HEK293 (cell line): ENCODE results near the gene GARIN6.

Source experiments
- CTCF ChIA-PET: fragments of 350-600 bp; formaldehyde crosslinking; extraction: SDS; loops from one replicate; lab custom pipeline; 2021; ENCODE audit warnings: antibody characterized with exemption; lab: Yijun Ruan, JAX
- POLR2A ChIA-PET: fragments of 300-600 bp; formaldehyde crosslinking; extraction: SDS; loops from one replicate; lab custom pipeline; 2020; ENCODE audit warnings: antibody characterized with exemption, inconsistent platforms; lab: Yijun Ruan, JAX
- H3K27ac ChIP-seq: fragments of 200-500 bp; sonication (Bioruptor generic); 2 replicates; pipeline ENCODE4 v1.5.1; 2014; ENCODE audit warnings: low read depth, low read length, control low read depth, inconsistent platforms; ENCODE audit errors: extremely low read depth
- H3K36me3 ChIP-seq, 2 experiments: fragments of 200-500 bp in 1 of 2; sonication (Bioruptor generic) in 1 of 2; 1 replicate in 1 of 2; 2 replicates in 1 of 2; pipeline ENCODE4 v1.5.1; 2014 to 2017; ENCODE audit warnings: inconsistent platforms in 2 of 2, low read length in 2 of 2; ENCODE audit not compliant: control insufficient read depth in 2 of 2, insufficient read depth in 1 of 2
- H3K4me1 ChIP-seq: fragments of 200-500 bp; sonication (Bioruptor generic); 2 replicates; pipeline ENCODE4 v1.5.1; 2014; ENCODE audit warnings: mild to moderate bottlenecking, low read length, inconsistent platforms; ENCODE audit not compliant: control insufficient read depth, insufficient read depth
- H3K4me3 ChIP-seq: 2 replicates; pipeline ENCODE4 v1.5.1; 2011; ENCODE audit warnings: low read depth, mild to moderate bottlenecking, control low read depth, low read length, moderate library complexity
- H3K9me3 ChIP-seq: fragments of 200-500 bp; sonication (Bioruptor generic); 2 replicates; pipeline ENCODE4 v1.5.1; 2014; ENCODE audit warnings: low read depth, low read length, inconsistent platforms; ENCODE audit not compliant: control insufficient read depth, insufficient read depth
- GLIS2 ChIP-seq: fragments of 450-650 bp; formaldehyde crosslinking; IDR thresholded peaks from 2 replicates; pipeline ENCODE4 v1.5.1; 2016; ENCODE audit warnings: missing biosample characterization, missing genetic modification characterization
- KLF10 ChIP-seq: fragments of 450-650 bp; IDR thresholded peaks from 2 replicates; pipeline ENCODE4 v1.5.1; 2018; ENCODE audit warnings: missing biosample characterization, mild to moderate bottlenecking, missing genetic modification characterization
- MYNN ChIP-seq: fragments of 450-650 bp; formaldehyde crosslinking; IDR thresholded peaks from 2 replicates; pipeline ENCODE4 v1.5.1; 2016; ENCODE audit warnings: missing biosample characterization, missing genetic modification characterization, borderline replicate concordance
- PRDM2 ChIP-seq: fragments of 450-650 bp; formaldehyde crosslinking; IDR thresholded peaks from 2 replicates; pipeline ENCODE4 v1.5.1; 2016; ENCODE audit warnings: missing biosample characterization, missing genetic modification characterization, borderline replicate concordance
- SCRT2 ChIP-seq: fragments of 450-650 bp; formaldehyde crosslinking; IDR thresholded peaks from 2 replicates; pipeline ENCODE4 v1.5.1; 2016; ENCODE audit warnings: missing biosample characterization, missing genetic modification characterization
- SP3 ChIP-seq: fragments of 450-650 bp; formaldehyde crosslinking; IDR thresholded peaks from 2 replicates; pipeline ENCODE4 v1.5.1; 2016; ENCODE audit warnings: missing biosample characterization, missing genetic modification characterization
- ZBTB10 ChIP-seq: fragments of 450-650 bp; formaldehyde crosslinking; IDR thresholded peaks from 2 replicates; pipeline ENCODE4 v1.5.1; 2016; ENCODE audit warnings: missing biosample characterization, missing genetic modification characterization
- ZBTB48 ChIP-seq: fragments of 450-650 bp; formaldehyde crosslinking; IDR thresholded peaks from 2 replicates; pipeline ENCODE4 v1.5.1; 2016; ENCODE audit warnings: missing biosample characterization, missing genetic modification characterization
- ZEB2 ChIP-seq: fragments of 450-650 bp; formaldehyde crosslinking; IDR thresholded peaks from 2 replicates; pipeline ENCODE4 v1.5.1; 2016; ENCODE audit warnings: missing biosample characterization, missing genetic modification characterization
- ZFP69B ChIP-seq: fragments of 450-650 bp; formaldehyde crosslinking; IDR thresholded peaks from 2 replicates; pipeline ENCODE4 v1.5.1; 2016; ENCODE audit warnings: missing biosample characterization, missing genetic modification characterization
- ZNF157 ChIP-seq: fragments of 450-650 bp; formaldehyde crosslinking; IDR thresholded peaks from 2 replicates; pipeline ENCODE4 v1.5.1; 2016; ENCODE audit warnings: missing biosample characterization, missing genetic modification characterization
- ZNF2 ChIP-seq: fragments of 450-650 bp; formaldehyde crosslinking; IDR thresholded peaks from 2 replicates; pipeline ENCODE4 v1.5.1; 2016; ENCODE audit warnings: missing biosample characterization, missing genetic modification characterization
- ZNF214 ChIP-seq: fragments of 450-650 bp; formaldehyde crosslinking; IDR thresholded peaks from 2 replicates; pipeline ENCODE4 v1.5.1; 2017; ENCODE audit warnings: missing biosample characterization, mild to moderate bottlenecking, missing genetic modification characterization, borderline replicate concordance
- ZNF221 ChIP-seq: fragments of 450-650 bp; formaldehyde crosslinking; IDR thresholded peaks from 2 replicates; pipeline ENCODE4 v1.5.1; 2017; ENCODE audit warnings: missing biosample characterization, missing genetic modification characterization, borderline replicate concordance
- ZNF223 ChIP-seq: fragments of 450-650 bp; formaldehyde crosslinking; IDR thresholded peaks from 2 replicates; pipeline ENCODE4 v1.5.1; 2016; ENCODE audit warnings: missing biosample characterization, missing genetic modification characterization
- ZNF341 ChIP-seq: fragments of 450-650 bp; formaldehyde crosslinking; IDR thresholded peaks from 2 replicates; pipeline ENCODE4; 2016; ENCODE audit warnings: low read depth, missing biosample characterization, missing genetic modification characterization
- ZNF350 ChIP-seq: fragments of 450-650 bp; formaldehyde crosslinking; IDR thresholded peaks from 2 replicates; pipeline ENCODE4 v1.5.0; 2017; ENCODE audit warnings: missing biosample characterization, mild to moderate bottlenecking, missing genetic modification characterization
- ZNF404 ChIP-seq: fragments of 450-650 bp; formaldehyde crosslinking; IDR thresholded peaks from 2 replicates; pipeline ENCODE4 v1.5.1; 2017; ENCODE audit warnings: missing biosample characterization, missing genetic modification characterization
- ZNF416 ChIP-seq: fragments of 450-650 bp; formaldehyde crosslinking; IDR thresholded peaks from 2 replicates; pipeline ENCODE4 v1.5.1; 2016; ENCODE audit warnings: missing biosample characterization, missing genetic modification characterization
- ZNF548 ChIP-seq: fragments of 450-650 bp; formaldehyde crosslinking; IDR thresholded peaks from 2 replicates; pipeline ENCODE4 v1.5.1; 2016; ENCODE audit warnings: missing biosample characterization, missing genetic modification characterization
- ZNF621 ChIP-seq: fragments of 450-650 bp; formaldehyde crosslinking; IDR thresholded peaks from 2 replicates; pipeline ENCODE4 v1.5.1; 2017; ENCODE audit warnings: missing biosample characterization, missing genetic modification characterization
- ZNF658 ChIP-seq: fragments of 450-650 bp; formaldehyde crosslinking; IDR thresholded peaks from 2 replicates; pipeline ENCODE4; 2016; ENCODE audit warnings: missing biosample characterization, missing genetic modification characterization
- ZNF701 ChIP-seq: fragments of 450-650 bp; formaldehyde crosslinking; IDR thresholded peaks from 2 replicates; pipeline ENCODE4 v1.5.1; 2016; ENCODE audit warnings: missing biosample characterization, missing genetic modification characterization
- ZNF768 ChIP-seq: fragments of 450-650 bp; formaldehyde crosslinking; IDR thresholded peaks from 2 replicates; pipeline ENCODE4 v1.5.1; 2018; ENCODE audit warnings: missing biosample characterization, mild to moderate bottlenecking, missing genetic modification characterization
- ZSCAN23 ChIP-seq: fragments of 450-650 bp; formaldehyde crosslinking; IDR thresholded peaks from 2 replicates; pipeline ENCODE4 v1.5.1; 2016; ENCODE audit warnings: missing biosample characterization, missing genetic modification characterization
- ZXDB ChIP-seq: fragments of 450-650 bp; formaldehyde crosslinking; IDR thresholded peaks from 2 replicates; pipeline ENCODE4 v1.5.1; 2016; ENCODE audit warnings: missing biosample characterization, missing genetic modification characterization

Gene GARIN6

GRCh38 chr12:99647453-99647852, at the start of gene GARIN6:
Gene GARIN6, plus strand, starts transcription at chr12:99647753. Its CDS starts 422 bp downstream, at chr12:99648175.
- H3K4me1 ChIP-seq, result no peaks in the 10 kb centered on the region
- POLR2A ChIA-PET, result no interaction called here
- H3K36me3 ChIP-seq, result no peaks in the 10 kb centered on the region
- H3K9me3 ChIP-seq, result no peaks in the 10 kb centered on the region
- CTCF ChIA-PET, result no interaction called here
- TF ChIP-seq ZSCAN23 (tag by site-specific recombination) (no peak), SCRT2 (tag by site-specific recombination) (no peak), ZNF621 (no peak), ZNF350 (tag by site-specific recombination) (no peak), MYNN (no peak), ZNF404 (tag by site-specific recombination) (no peak), ZNF157 (tag by site-specific recombination) (no peak), ZNF2 (tag by site-specific recombination) (no peak), ZXDB (tag by site-specific recombination) (no peak), ZNF223 (tag by site-specific recombination) (no peak), ZNF548 (no peak), GLIS2 (no peak)
- no peak within 1 kb of the TSS for H3K27ac ChIP-seq
- no peak within 1 kb of the TSS for H3K4me3 ChIP-seq

GRCh38 chr12:99598785-99599184, 48.8 kb upstream of the GARIN6 start:
- Histone ChIP-seq H3K36me3 (no peaks in the 10 kb centered on the region), H3K4me1 (no peaks in the 10 kb centered on the region), H3K27ac (no peak overlapping the region), H3K4me3 (no peak overlapping the region), H3K9me3 (no peaks in the 10 kb centered on the region)
- TF ChIP-seq ZNF768 (tag by site-specific recombination), result no peak
- no peak for TF ChIP-seq KLF10 (tag by site-specific recombination)
- no peak for TF ChIP-seq ZNF658
- CTCF ChIA-PET, result interaction anchor here (0.7 kb wide), 1 partner anchor 582 kb away, joined by 3 read pairs; no protein-coding TSS in a partner anchor
- POLR2A ChIA-PET, result interaction anchor here (0.6 kb wide), 1 partner anchor 119 kb away, joined by 3 read pairs; no protein-coding TSS in a partner anchor

GRCh38 chr12:99600388-99600787, 47.2 kb upstream of the GARIN6 start:
- Histone ChIP-seq H3K9me3 (no peaks in the 10 kb centered on the region), H3K4me1 (no peaks in the 10 kb centered on the region), H3K36me3 (no peaks in the 10 kb centered on the region), H3K27ac (no peak overlapping the region), H3K4me3 (no peak overlapping the region)
- ChIA-PET POLR2A (no interaction called here), CTCF (interaction anchor here (0.6 to 1.1 kb wide), 2 partner anchors 20 to 210 kb away, joined by 3 to 4 read pairs; no protein-coding TSS in a partner anchor)
- no peak for TF ChIP-seq ZNF341 (tag by site-specific recombination)
- TF ChIP-seq PRDM2 (tag by site-specific recombination), result no peak
- no peak for TF ChIP-seq ZNF221 (tag by site-specific recombination)
- TF ChIP-seq ZBTB48 (tag by site-specific recombination), result no peak
- TF ChIP-seq SP3 (tag by site-specific recombination), result no peak
- no peak for TF ChIP-seq ZFP69B (tag by site-specific recombination)
- no peak for TF ChIP-seq ZNF214 (tag by site-specific recombination)
- no peak for TF ChIP-seq ZEB2 (tag by site-specific recombination)
- TF ChIP-seq ZNF416 (tag by site-specific recombination), result no peak
- TF ChIP-seq ZBTB10, result no peak
- no peak for TF ChIP-seq ZNF701 (tag by site-specific recombination)
